IMR-90 (cell line): ENCODE results near the gene RAB18. TPM values are rescaled to one million over a fixed set of nuclear protein-coding genes. Genes with fewer than 3 reads are reported as not detected.

ENCODE experiments used
- ATAC-seq: fragments of 200-7000 bp; cut with Tn5 transposase; 2 replicates; pipeline ENCODE4 v1.9.1; 2020; ENCODE audit warnings: low read depth, mild to moderate bottlenecking, moderate library complexity
- BruUV-seq: library from RNA; stranded (reverse); fragments of 400-500 nt; replicated peaks from 2 replicates; lab custom pipeline; 2021; lab: Mats Ljungman, UMichigan
- CTCF ChIA-PET: fragments of 300-600 bp; formaldehyde crosslinking; extraction: SDS; loops from one replicate; lab custom pipeline; 2021; ENCODE audit warnings: antibody characterized with exemption; lab: Yijun Ruan, JAX
- POLR2A ChIA-PET: fragments of 300-600 bp; sonication (Branson Sonifier 250); formaldehyde crosslinking; loops from one replicate; lab custom pipeline; 2022; ENCODE audit warnings: antibody characterized with exemption; ENCODE audit not compliant: unreplicated experiment; lab: Charles Lee
- DNase-seq: peaks from one replicate; pipeline ENCODE4 v3.0.0; 2013
- H2AFZ ChIP-seq: replicated peaks from 2 replicates; pipeline ENCODE3; 2013; ENCODE audit warnings: low read length, mild to moderate bottlenecking; ENCODE audit not compliant: poor library complexity
- H2AK5ac ChIP-seq: 2 replicates; pipeline ENCODE4 v1.6.1; 2013; ENCODE audit warnings: low read depth, low read length, inconsistent platforms
- H2AK9ac ChIP-seq: replicated peaks from 2 replicates; pipeline ENCODE3; 2013; ENCODE audit warnings: mild to moderate bottlenecking, low read depth, low read length, moderate library complexity; ENCODE audit not compliant: poor library complexity
- H2BK120ac ChIP-seq: 2 replicates; pipeline ENCODE4 v1.6.1; 2013; ENCODE audit warnings: low read depth, low read length, inconsistent platforms
- H2BK15ac ChIP-seq: 3 replicates; pipeline ENCODE4 v1.6.1; 2013; ENCODE audit warnings: low read depth, low read length, inconsistent platforms
- H2BK20ac ChIP-seq: 2 replicates; pipeline ENCODE4 v1.6.1; 2013; ENCODE audit warnings: low read depth, mild to moderate bottlenecking, inconsistent platforms, low read length, moderate library complexity
- H2BK5ac ChIP-seq: 2 replicates; pipeline ENCODE4 v1.6.1; 2013; ENCODE audit warnings: mild to moderate bottlenecking, low read depth, low read length, inconsistent platforms; ENCODE audit not compliant: poor library complexity, severe bottlenecking
- H3K14ac ChIP-seq: replicated peaks from 2 replicates; pipeline ENCODE4 v1.6.1; 2013; ENCODE audit warnings: low read depth, low read length, inconsistent platforms
- H3K18ac ChIP-seq: 2 replicates; pipeline ENCODE4 v1.6.1; 2013; ENCODE audit warnings: low read depth, low read length, control low read depth
- H3K23ac ChIP-seq: 2 replicates; pipeline ENCODE4 v1.6.1; 2013; ENCODE audit warnings: low read depth, low read length, inconsistent platforms
- H3K27ac ChIP-seq: 2 replicates; pipeline ENCODE4 v1.5.1; 2013; ENCODE audit warnings: mild to moderate bottlenecking, control low read depth, low read length; ENCODE audit not compliant: insufficient read depth
- H3K27me3 ChIP-seq: 2 replicates; pipeline ENCODE4 v1.6.1; 2013; ENCODE audit warnings: low read length; ENCODE audit not compliant: control insufficient read depth, insufficient read depth
- H3K36me3 ChIP-seq: 2 replicates; pipeline ENCODE4 v1.6.1; 2013; ENCODE audit warnings: low read length, mixed read lengths; ENCODE audit not compliant: control insufficient read depth, insufficient read depth
- H3K4ac ChIP-seq: 2 replicates; pipeline ENCODE4 v1.6.1; 2013; ENCODE audit warnings: low read depth, low read length, inconsistent platforms
- H3K4me1 ChIP-seq: 2 replicates; pipeline ENCODE4 v1.6.1; 2013; ENCODE audit warnings: low read length, mixed read lengths; ENCODE audit not compliant: control insufficient read depth, insufficient read depth
- H3K4me2 ChIP-seq: 2 replicates; pipeline ENCODE4 v1.6.1; 2013; ENCODE audit warnings: low read depth, mild to moderate bottlenecking, control low read depth, low read length, moderate library complexity
- H3K4me3 ChIP-seq: 2 replicates; pipeline ENCODE4 v1.5.1; 2013; ENCODE audit warnings: low read depth, mild to moderate bottlenecking, control low read depth, low read length, moderate library complexity; ENCODE audit not compliant: insufficient read depth
- H3K56ac ChIP-seq: 2 replicates; pipeline ENCODE4 v1.6.1; 2013; ENCODE audit warnings: low read length, inconsistent platforms; ENCODE audit not compliant: insufficient read depth; ENCODE audit errors: extremely low read depth
- H3K79me1 ChIP-seq, 2 experiments: 2 replicates each; pipeline ENCODE4 v1.6.1; 2013; ENCODE audit warnings: low read length in 2 of 2, inconsistent platforms in 1 of 2, low read depth in 1 of 2
- H3K9ac ChIP-seq: 2 replicates; pipeline ENCODE4 v1.6.1; 2013; ENCODE audit warnings: low read depth, low read length, control low read depth
- H3K9me1 ChIP-seq: 2 replicates; pipeline ENCODE4 v1.6.1; 2013; ENCODE audit warnings: low read length, inconsistent platforms; ENCODE audit not compliant: insufficient read depth
- H3K9me3 ChIP-seq: 2 replicates; pipeline ENCODE4 v1.6.1; 2013; ENCODE audit warnings: low read length; ENCODE audit not compliant: control insufficient read depth, insufficient read depth
- H4K20me1 ChIP-seq: 2 replicates; pipeline ENCODE4 v1.6.1; 2013; ENCODE audit warnings: low read length, inconsistent platforms; ENCODE audit not compliant: insufficient read depth
- H4K5ac ChIP-seq: 2 replicates; pipeline ENCODE4 v1.6.1; 2013; ENCODE audit warnings: mild to moderate bottlenecking, low read depth, low read length, control low read depth
- H4K8ac ChIP-seq, 2 experiments: 2 replicates each; pipeline ENCODE4 v1.6.1; 2013; ENCODE audit warnings: low read depth in 2 of 2, low read length in 2 of 2, control low read depth in 1 of 2, inconsistent platforms in 1 of 2
- H4K91ac ChIP-seq: 2 replicates; pipeline ENCODE4 v1.6.1; 2013; ENCODE audit warnings: low read depth, low read length, inconsistent platforms; ENCODE audit not compliant: insufficient read depth
- BHLHE40 ChIP-seq: fragments of 150-350 bp; IDR thresholded peaks from 2 replicates; pipeline ENCODE4 v1.6.1; 2016; ENCODE audit warnings: mild to moderate bottlenecking, low read depth, low read length
- CEBPB ChIP-seq: IDR thresholded peaks from 2 replicates; pipeline ENCODE4 v1.6.1; 2012; ENCODE audit warnings: low read depth, low read length, improper control_type of control experiment
- CHD1 ChIP-seq: IDR thresholded peaks from 2 replicates; pipeline ENCODE4 v1.6.1; 2012; ENCODE audit warnings: low read depth, low read length, improper control_type of control experiment
- CTCF ChIP-seq: conservative IDR thresholded peaks from 2 replicates; pipeline ENCODE4 v1.5.1; 2012; ENCODE audit warnings: mild to moderate bottlenecking, low read depth, low read length, improper control_type of control experiment
- ELK1 ChIP-seq: fragments of 150-350 bp; IDR thresholded peaks from 2 replicates; pipeline ENCODE4 v1.6.1; 2016; ENCODE audit warnings: low read depth, mild to moderate bottlenecking, low read length, moderate library complexity, borderline replicate concordance
- FOS ChIP-seq: fragments of 150-350 bp; IDR thresholded peaks from 2 replicates; pipeline ENCODE4 v1.6.1; 2016; ENCODE audit warnings: low read depth, low read length
- MAFK ChIP-seq: IDR thresholded peaks from 2 replicates; pipeline ENCODE4 v1.6.1; 2012; ENCODE audit warnings: low read depth, low read length, improper control_type of control experiment
- MAZ ChIP-seq: IDR thresholded peaks from 2 replicates; pipeline ENCODE4 v1.6.1; 2012; ENCODE audit warnings: low read depth, mild to moderate bottlenecking, low read length, improper control_type of control experiment, moderate library complexity, borderline replicate concordance
- MXI1 ChIP-seq: IDR thresholded peaks from 2 replicates; pipeline ENCODE4 v1.6.1; 2012; ENCODE audit warnings: low read depth, mild to moderate bottlenecking, low read length, moderate library complexity, borderline replicate concordance
- NFE2L2 ChIP-seq: fragments of 150-350 bp; IDR thresholded peaks from 2 replicates; pipeline ENCODE4 v1.6.1; 2016; ENCODE audit warnings: low read depth, mild to moderate bottlenecking, low read length
- POLR2A ChIP-seq: IDR thresholded peaks from 2 replicates; pipeline ENCODE4 v1.6.1; 2012; ENCODE audit warnings: mild to moderate bottlenecking, low read depth, low read length
- RAD21 ChIP-seq: IDR thresholded peaks from 2 replicates; pipeline ENCODE4 v1.6.1; 2012; ENCODE audit warnings: low read length, improper control_type of control experiment
- RCOR1 ChIP-seq: IDR thresholded peaks from 2 replicates; pipeline ENCODE4 v1.6.1; 2012; ENCODE audit warnings: mild to moderate bottlenecking, low read length, improper control_type of control experiment; ENCODE audit not compliant: insufficient replicate concordance
- RFX5 ChIP-seq: IDR thresholded peaks from 2 replicates; pipeline ENCODE4 v1.8.0; 2012; ENCODE audit warnings: low read depth, mild to moderate bottlenecking, low read length, moderate library complexity
- SMC3 ChIP-seq: fragments of 150-350 bp; IDR thresholded peaks from 2 replicates; pipeline ENCODE4 v1.6.1; 2016; ENCODE audit warnings: low read depth, mild to moderate bottlenecking, antibody characterized with exemption, low read length, moderate library complexity
- USF2 ChIP-seq: fragments of 150-350 bp; IDR thresholded peaks from 2 replicates; pipeline ENCODE4 v1.6.1; 2017; ENCODE audit warnings: mild to moderate bottlenecking, antibody characterized with exemption, low read length, low read depth
- WGBS, 2 experiments: methylation state at CpG; one replicate each; pipeline versions ENCODE4 v1.1.5 to v1.1.7; 2013; ENCODE audit warnings: missing lambda C conversion rate in 2 of 2; ENCODE audit not compliant: insufficient read length in 1 of 2; ENCODE audit errors: extremely low coverage in 2 of 2; 5-methylcytosine and 5-hydroxymethylcytosine counted together
- dilution Hi-C: fragments of 300-500 bp; cut with HindIII; formaldehyde crosslinking; loops from one replicate; pipeline ENCODE4 v1.14.3; 2018; ENCODE audit warnings: low sequenced_read_pairs; ENCODE audit not compliant: unreplicated experiment
- in situ Hi-C: fragments of 300-500 bp; cut with MboI; formaldehyde crosslinking; loops from 3 replicates; pipeline ENCODE4 v1.14.3; 2019; ENCODE audit warnings: low sequenced_read_pairs, inconsistent platforms, mixed read lengths
- intact Hi-C: fragments of 100-400 bp; cut with micrococcal nuclease; formaldehyde crosslinking; loops from 2 replicates; pipeline ENCODE4 v1.10.0; 2022
- polyA plus RNA-seq, 3 experiments: library from polyadenylated mRNA; depleted of rRNA; stranded (reverse); fragments of >200 nt; gene quantifications; 2 replicates each; pipeline ENCODE4 v1.2.3, GENCODE V29; 2012; ENCODE audit warnings: low replicate concordance in 1 of 3
- total RNA-seq: library from RNA; depleted of rRNA; stranded (reverse); fragments of >200 nt; gene quantifications from 2 replicates; pipeline ENCODE4 v1.2.3, GENCODE V29; 2012

The RAB18 gene
- total and polyA plus RNA-seq, 2 of the 4 experiments (the other 2 are of a cell fraction): 17.6 to 38.8 TPM

GRCh38 chr10:27470885-27471284 lies 33.2 kb upstream of the RAB18 start:
- Histone ChIP-seq H3K27me3 (peaks cover 6% of the 10 kb centered on the region), H3K4me1 (no peaks in the 10 kb centered on the region), H4K91ac (no peak overlapping the region), H3K9ac (no peak overlapping the region), H3K4me3 (no peak overlapping the region), H3K27ac (no peak overlapping the region), H3K9me1 (no peaks in the 10 kb centered on the region), H3K36me3 (no peaks in the 10 kb centered on the region), H3K56ac (no peak overlapping the region), H4K8ac (no peak overlapping the region), H2AFZ (no peak overlapping the region), H4K20me1 (no peaks in the 10 kb centered on the region), H2BK15ac (no peak overlapping the region), H4K5ac (no peak overlapping the region), H3K23ac (no peak overlapping the region), H2BK5ac (no peak overlapping the region), H3K18ac (no peak overlapping the region), H3K14ac (no peak overlapping the region), H2BK120ac (no peak overlapping the region), H3K9me3 (no peaks in the 10 kb centered on the region), H3K4me2 (no peak overlapping the region), H3K79me1 (no peaks in the 10 kb centered on the region), H2BK20ac (no peak overlapping the region), H2AK5ac (no peak overlapping the region), H3K4ac (no peak overlapping the region), H2AK9ac (no peak overlapping the region)
- POLR2A ChIA-PET: no interaction called here
- intact Hi-C loops: no loop called here
- in situ Hi-C loops: no loop called here
- WGBS, 2 experiments: no CpG with 5 or more reads among the region's 5 CpGs
- no peak for ATAC-seq
- no TSS peak for BruUV-seq
- no peak for DNase-seq
- CTCF ChIA-PET: no interaction called here
- dilution Hi-C loops: no loop called here
- no peak for TF ChIP-seq RAD21
- TF ChIP-seq ELK1: no peak
- TF ChIP-seq BHLHE40: no peak
- no peak for TF ChIP-seq SMC3
- TF ChIP-seq CEBPB: no peak
- TF ChIP-seq FOS: no peak
- TF ChIP-seq RCOR1: no peak
- no peak for TF ChIP-seq MAFK
- no peak for TF ChIP-seq MAZ
- TF ChIP-seq NFE2L2: no peak
- no peak for TF ChIP-seq CTCF
- no peak for TF ChIP-seq RFX5
- TF ChIP-seq POLR2A: no peak
- TF ChIP-seq CHD1: no peak
- TF ChIP-seq USF2: no peak
- TF ChIP-seq MXI1: no peak
